ENCODE data around the gene HEATR3.

HEATR3 gene

DNA sequence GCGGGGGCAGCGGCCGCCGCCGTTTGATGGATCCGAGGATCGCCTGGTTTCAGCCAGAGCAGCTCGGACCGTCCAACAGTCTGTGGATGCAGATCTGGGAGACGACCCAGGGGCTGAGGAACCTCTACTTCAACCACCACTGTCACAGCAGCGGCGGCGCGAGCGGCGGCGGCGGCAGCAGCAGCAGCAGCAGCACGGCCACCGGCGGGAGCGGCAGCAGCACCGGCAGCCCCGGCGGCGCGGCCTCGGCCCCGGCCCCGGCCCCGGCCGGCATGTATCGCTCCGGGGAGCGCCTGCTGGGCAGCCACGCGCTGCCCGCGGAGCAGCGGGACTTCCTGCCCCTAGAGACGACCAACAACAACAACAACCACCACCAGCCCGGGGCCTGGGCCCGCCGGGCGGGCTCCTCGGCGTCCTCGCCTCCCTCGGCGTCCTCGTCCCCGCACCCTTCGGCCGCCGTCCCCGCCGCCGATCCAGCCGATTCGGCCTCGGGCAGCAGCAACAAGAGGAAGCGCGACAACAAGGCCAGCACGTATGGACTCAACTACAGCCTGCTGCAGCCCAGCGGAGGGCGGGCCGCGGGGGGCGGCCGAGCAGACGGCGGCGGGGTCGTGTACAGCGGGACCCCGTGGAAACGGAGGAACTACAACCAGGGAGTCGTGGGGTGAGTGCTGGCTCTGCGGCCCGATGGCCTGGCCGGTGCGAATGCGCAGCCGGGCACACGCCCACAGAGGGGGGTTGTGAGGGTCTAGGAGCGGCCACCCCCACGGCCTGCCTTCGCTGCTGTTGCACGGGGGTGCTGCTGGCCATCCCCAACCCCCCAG lies 88.0 kb downstream of the HEATR3 start:
- DNase-seq (ENCODE audit: low spot score): no peak

DNA sequence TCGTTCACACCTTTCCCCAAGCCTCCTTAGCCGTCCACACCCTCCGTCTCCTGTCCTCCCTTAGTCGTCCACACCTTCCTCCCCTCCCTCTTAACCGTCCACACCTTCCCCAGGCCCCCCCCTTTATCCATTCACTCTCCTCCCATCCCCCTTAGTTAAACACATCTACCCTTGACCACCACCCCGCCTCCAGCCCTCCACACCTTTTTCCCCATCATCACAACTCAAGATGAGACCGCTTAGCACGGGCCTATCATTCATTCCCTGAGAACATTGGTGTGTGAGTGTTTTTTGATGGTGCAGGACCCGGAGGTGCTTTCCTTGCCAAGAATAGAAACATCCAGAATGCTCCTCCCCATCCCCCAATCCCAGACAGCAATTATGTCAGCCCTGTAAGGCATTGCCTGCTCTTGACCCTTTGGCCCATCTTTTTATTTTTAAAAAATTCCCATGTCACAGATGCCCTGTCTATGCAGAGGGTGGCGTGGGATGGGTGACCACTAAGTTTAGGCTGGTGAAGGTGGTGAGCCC lies 88.7 kb downstream of the HEATR3 start:
- no peak for DNase-seq (ENCODE audit: low spot score)

GRCh38 chr16:50155925-50156324 lies 90.2 kb downstream of the HEATR3 start:
- DNase-seq (ENCODE audit: low spot score): no peak

All from hematopoietic multipotent progenitor cell treated with erythropoietin and hydrocortisone succinate and interleukin-3 and kit ligand, for 17 days (in vitro differentiated cells).